ENCODE measurements around the gene NUP62CL. TPM values are rescaled to one million over a fixed set of nuclear protein-coding genes. Genes with fewer than 3 reads are reported as not detected.

Gene NUP62CL
- polyA plus RNA-seq, 1 donor = 7.6 TPM

DNA sequence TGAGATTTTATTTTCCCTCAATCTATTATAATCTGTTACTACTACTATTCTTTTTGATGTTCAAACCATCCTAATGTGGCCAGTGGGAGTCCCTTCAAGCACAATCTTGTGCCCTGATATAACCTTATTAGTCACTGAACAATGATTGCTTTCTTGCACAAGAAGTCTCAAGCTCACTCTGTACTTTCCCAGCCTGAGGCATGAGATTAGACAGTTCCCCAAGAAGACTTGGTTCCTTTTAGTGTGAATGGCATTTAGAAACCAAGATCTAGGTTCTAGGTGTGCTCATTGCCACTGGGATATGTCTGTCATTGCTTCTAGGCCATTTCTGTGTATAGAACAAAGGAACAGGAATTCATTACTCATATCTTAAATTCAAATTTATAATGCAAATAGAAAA lies 59.6 kb downstream of the NUP62CL start:
- Histone ChIP-seq H3K27ac (ENCODE audit: low read length) (no peak overlapping the region), H3K4me1 (ENCODE audit: control insufficient read depth, insufficient read depth, low read length) (no peaks in the 10 kb centered on the region), H3K36me3 (ENCODE audit: control insufficient read depth, insufficient read depth, low read length) (no peaks in the 10 kb centered on the region), H3K9me3 (ENCODE audit: control insufficient read depth, low read depth, low read length) (no peaks in the 10 kb centered on the region), H3K4me3 (ENCODE audit: low read length) (no peak overlapping the region), H3K27me3 (ENCODE audit: control insufficient read depth, insufficient read depth, low read length) (no peaks in the 10 kb centered on the region)
- DNase-seq = peak; percentile 10 to 12

DNA sequence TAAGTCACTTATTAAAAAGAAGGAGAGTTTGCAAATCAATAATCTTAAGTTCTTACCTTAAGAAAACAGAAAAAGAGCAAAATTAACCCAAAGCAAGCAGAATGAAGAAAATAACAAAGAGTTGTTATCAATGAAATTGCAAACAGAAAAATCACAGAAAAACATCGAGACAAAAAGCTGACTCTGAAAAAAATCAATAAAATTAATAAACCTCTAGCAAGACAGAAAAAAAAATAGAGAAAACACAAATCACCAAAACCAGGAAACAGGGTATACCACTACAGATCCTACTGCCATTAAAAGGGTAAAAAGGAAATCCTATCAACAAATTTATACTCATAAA lies 70.3 kb downstream of the NUP62CL start:
- H3K9me3 ChIP-seq (ENCODE audit: control insufficient read depth, low read depth, low read length) = no peaks in the 10 kb centered on the region
- DNase-seq = no peak
- no CpG with 5 or more reads among the region's 1 CpG for WGBS (ENCODE audit: insufficient coverage, low lambda C conversion rate)
- H3K4me3 ChIP-seq (ENCODE audit: low read length) = no peak overlapping the region
- H3K36me3 ChIP-seq (ENCODE audit: control insufficient read depth, insufficient read depth, low read length) = no peaks in the 10 kb centered on the region
- H3K27ac ChIP-seq (ENCODE audit: low read length) = no peak overlapping the region
- H3K27me3 ChIP-seq (ENCODE audit: control insufficient read depth, insufficient read depth, low read length) = no peaks in the 10 kb centered on the region
- H3K4me1 ChIP-seq (ENCODE audit: control insufficient read depth, insufficient read depth, low read length) = peaks cover 2% of the 10 kb centered on the region

DNA sequence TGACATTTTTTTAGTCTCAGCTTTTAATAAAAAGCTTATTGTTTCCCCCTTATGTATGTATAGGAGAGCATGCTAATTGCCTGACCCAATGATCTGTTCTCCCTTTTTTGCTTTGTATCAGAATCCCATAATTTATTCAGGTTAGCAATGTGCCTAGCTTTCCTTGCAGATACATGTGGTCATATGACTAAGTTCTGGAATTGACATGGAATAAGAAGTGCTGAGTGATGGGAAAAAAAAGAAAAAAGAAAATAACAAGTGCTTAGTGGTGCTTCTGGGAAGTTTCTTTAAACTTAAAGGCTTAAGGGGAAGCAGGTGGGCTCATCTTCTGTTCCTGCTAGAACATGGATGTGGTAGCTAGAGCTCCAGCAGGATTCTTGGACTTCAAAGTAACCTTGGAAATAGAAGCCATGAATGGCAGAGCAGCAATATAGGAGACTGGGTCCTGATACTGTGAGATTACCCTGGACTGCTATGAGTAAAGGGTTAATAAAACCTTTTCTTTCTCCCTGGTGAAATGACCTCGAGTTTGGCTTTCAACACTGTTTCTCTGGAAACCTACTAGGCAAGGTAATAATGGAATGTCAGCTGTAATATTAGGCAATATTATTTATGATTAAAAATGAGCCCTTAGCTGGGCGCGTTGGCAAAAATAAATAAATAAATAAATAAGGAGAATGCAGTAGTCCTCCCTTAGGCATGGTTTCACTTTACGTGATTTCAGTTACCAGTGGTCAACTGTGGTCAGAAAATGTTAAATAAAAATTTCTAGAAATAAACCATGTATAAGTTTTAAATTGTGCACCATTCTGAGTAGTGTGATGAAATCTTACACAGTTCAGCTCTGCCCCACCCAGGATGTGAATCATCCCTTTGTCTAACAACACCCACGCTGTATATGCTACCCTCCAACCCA lies 70.9 kb downstream of the NUP62CL start:
- no CpG with 5 or more reads among the region's 5 CpGs for WGBS (ENCODE audit: insufficient coverage, low lambda C conversion rate)
- Histone ChIP-seq H3K27ac (ENCODE audit: low read length) (no peak overlapping the region), H3K27me3 (ENCODE audit: control insufficient read depth, insufficient read depth, low read length) (no peaks in the 10 kb centered on the region), H3K4me1 (ENCODE audit: control insufficient read depth, insufficient read depth, low read length) (peaks cover 2% of the 10 kb centered on the region), H3K36me3 (ENCODE audit: control insufficient read depth, insufficient read depth, low read length) (no peaks in the 10 kb centered on the region), H3K4me3 (ENCODE audit: low read length) (no peak overlapping the region), H3K9me3 (ENCODE audit: control insufficient read depth, low read depth, low read length) (no peaks in the 10 kb centered on the region)
- DNase-seq = peak; percentile 6 to 64

DNA sequence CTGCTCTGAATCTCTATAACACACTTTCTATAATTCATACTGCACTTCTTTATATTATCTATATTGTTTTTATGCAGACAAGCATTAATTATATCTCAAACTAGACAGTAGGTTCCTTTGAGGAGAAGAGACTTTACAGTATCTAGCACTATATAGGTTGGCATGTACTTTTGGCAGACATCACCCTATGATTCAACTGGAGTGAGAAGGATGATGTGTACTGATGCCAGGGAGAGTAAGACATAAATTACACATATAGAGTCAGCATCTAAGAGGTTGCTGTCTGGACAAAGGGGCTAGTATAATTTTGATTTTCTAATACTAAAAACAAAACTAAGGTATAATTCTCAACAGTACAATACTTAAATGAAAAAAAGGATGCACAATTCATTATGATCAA lies 82.5 kb downstream of the NUP62CL start:
- Histone ChIP-seq H3K27me3 (ENCODE audit: control insufficient read depth, insufficient read depth, low read length) (no peaks in the 10 kb centered on the region), H3K9me3 (ENCODE audit: control insufficient read depth, low read depth, low read length) (no peaks in the 10 kb centered on the region), H3K4me1 (ENCODE audit: control insufficient read depth, insufficient read depth, low read length) (no peaks in the 10 kb centered on the region), H3K36me3 (ENCODE audit: control insufficient read depth, insufficient read depth, low read length) (no peaks in the 10 kb centered on the region), H3K27ac (ENCODE audit: low read length) (no peak overlapping the region), H3K4me3 (ENCODE audit: low read length) (no peak overlapping the region)
- DNase-seq = no peak

DNA sequence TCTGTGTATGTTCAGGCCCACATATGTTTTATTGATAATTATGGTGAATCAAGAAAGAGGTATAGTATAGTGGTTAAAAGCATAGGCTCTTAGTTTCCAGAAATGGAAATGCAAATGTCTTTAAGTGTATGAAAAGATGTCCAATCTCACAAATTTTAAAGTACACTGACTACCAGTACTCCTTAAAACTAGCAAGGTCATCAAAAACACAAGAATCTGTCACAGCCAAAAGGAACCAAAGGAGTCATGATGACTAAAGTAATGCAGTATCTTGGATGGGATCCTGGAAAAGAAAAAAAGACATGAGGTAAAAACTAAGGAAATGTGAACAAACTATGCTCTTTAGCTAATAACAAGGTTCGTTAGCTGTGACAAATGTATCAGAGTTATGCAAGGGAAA lies 87.0 kb downstream of the NUP62CL start:
- peak overlapping the region; percentile 7 for H3K27ac ChIP-seq (ENCODE audit: low read length)
- peaks cover 4% of the 10 kb centered on the region for H3K4me1 ChIP-seq (ENCODE audit: control insufficient read depth, insufficient read depth, low read length)
- H3K36me3 ChIP-seq (ENCODE audit: control insufficient read depth, insufficient read depth, low read length) = peaks cover 16% of the 10 kb centered on the region
- no peak for DNase-seq
- H3K27me3 ChIP-seq (ENCODE audit: control insufficient read depth, insufficient read depth, low read length) = no peaks in the 10 kb centered on the region
- H3K4me3 ChIP-seq (ENCODE audit: low read length) = no peak overlapping the region
- H3K9me3 ChIP-seq (ENCODE audit: control insufficient read depth, low read depth, low read length) = no peaks in the 10 kb centered on the region
- WGBS (ENCODE audit: insufficient coverage, low lambda C conversion rate) = no CpG with 5 or more reads among the region's 1 CpG

DNA sequence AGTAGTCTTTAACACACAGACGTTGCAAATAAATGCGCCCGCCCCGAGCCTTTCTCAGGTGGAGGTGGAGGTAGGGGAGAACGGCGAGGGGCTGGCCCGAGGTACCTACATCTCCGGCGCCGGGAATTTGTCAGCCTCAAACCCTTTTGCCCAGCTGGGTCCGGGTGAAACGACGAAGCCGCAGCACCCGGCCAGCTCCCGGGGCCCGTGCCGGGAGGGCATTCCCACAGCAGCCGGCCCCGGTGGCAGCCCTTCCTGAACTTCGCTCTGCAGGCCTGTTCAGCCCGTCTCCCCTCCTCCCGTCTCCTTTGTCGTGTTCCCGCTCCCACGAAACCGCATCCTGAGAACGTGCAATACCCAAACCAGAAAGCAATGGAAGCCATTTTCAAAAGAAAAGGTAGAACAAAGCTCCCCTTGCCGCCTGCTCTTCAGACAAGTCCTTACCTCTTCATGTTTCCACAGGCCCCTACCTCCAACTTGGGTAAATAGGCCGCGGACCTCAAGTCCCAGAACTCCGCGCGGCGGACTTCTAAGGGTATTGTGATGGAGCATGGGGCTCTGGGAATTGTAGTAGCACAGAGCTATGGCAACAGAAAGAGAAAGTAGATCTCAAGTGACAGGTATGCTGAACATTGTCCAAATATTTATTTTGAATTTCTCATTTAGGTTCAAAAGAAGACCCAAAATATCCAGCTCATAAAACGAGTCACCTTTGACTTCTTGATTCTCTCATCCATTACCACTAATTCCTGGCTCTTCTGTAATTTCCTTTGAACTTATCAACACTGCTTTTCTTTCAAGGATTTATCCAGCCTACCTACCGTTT lies 87.7 kb downstream of the NUP62CL start, which contains the start of gene RBM41:
RBM41 (minus strand) TSS at position 501 of the 826 bp plus-strand sequence; CDS start at position 452, 49 bp downstream.
- H3K9me3 ChIP-seq (ENCODE audit: control insufficient read depth, low read depth, low read length) = no peaks in the 10 kb centered on the region
- H3K27me3 ChIP-seq (ENCODE audit: control insufficient read depth, insufficient read depth, low read length) = no peaks in the 10 kb centered on the region
- peaks cover 22% of the 10 kb centered on the region for H3K36me3 ChIP-seq (ENCODE audit: control insufficient read depth, insufficient read depth, low read length)
- H3K4me1 ChIP-seq (ENCODE audit: control insufficient read depth, insufficient read depth, low read length) = peaks cover 4% of the 10 kb centered on the region
- H3K4me3 ChIP-seq (ENCODE audit: low read length) = peak within 1 kb of the TSS; percentile 54
- H3K27ac ChIP-seq (ENCODE audit: low read length) = peak within 1 kb of the TSS; percentile 60
- peak; percentile 78 to 91 for DNase-seq
- WGBS (ENCODE audit: insufficient coverage, low lambda C conversion rate) = no CpG with 5 or more reads among the region's 37 CpGs

DNA sequence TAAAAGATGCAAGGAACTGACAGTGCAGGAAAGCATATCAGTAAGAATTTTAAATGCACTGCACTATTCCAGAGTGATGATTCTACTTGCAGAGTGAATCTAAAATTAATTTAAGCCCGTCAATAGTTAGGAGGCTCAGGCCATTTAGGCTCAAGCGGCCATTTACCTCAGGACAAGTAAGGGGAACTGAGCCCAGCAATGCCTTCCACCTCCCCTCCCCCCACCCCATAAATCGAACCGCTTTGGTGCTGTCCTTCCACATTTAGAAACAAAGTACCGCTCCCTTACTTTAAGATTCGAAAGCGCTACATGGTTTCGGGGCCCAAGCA lies 88.3 kb downstream of the NUP62CL start:
- peak overlapping the region; percentile 54 for H3K4me3 ChIP-seq (ENCODE audit: low read length)
- peaks cover 4% of the 10 kb centered on the region for H3K4me1 ChIP-seq (ENCODE audit: control insufficient read depth, insufficient read depth, low read length)
- no CpG with 5 or more reads among the region's 8 CpGs for WGBS (ENCODE audit: insufficient coverage, low lambda C conversion rate)
- H3K27me3 ChIP-seq (ENCODE audit: control insufficient read depth, insufficient read depth, low read length) = no peaks in the 10 kb centered on the region
- peak overlapping the region; percentile 60 for H3K27ac ChIP-seq (ENCODE audit: low read length)
- H3K9me3 ChIP-seq (ENCODE audit: control insufficient read depth, low read depth, low read length) = no peaks in the 10 kb centered on the region
- peak in 1 of 2 donors; percentile 6 for DNase-seq
- peaks cover 23% of the 10 kb centered on the region for H3K36me3 ChIP-seq (ENCODE audit: control insufficient read depth, insufficient read depth, low read length)

DNA sequence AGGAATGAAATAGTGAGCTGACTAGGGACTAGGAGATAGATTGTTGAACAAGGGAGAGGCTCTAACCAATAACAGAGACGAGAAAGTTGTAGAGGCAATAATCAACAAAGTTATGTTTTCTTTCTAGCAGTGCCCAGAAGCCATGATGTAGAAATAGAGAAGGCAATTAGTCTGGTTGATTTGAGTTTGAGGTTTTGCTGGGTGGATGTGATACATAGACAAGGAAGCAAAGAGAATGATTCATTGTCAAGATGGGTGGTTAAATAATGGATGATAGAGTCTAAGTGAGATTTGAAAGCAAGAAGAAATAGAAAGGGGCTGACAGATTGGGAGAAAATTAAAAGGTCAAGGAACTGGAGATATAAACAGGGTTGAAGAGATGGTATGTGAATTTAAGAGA lies 98.8 kb downstream of the NUP62CL start:
- H3K4me1 ChIP-seq (ENCODE audit: control insufficient read depth, insufficient read depth, low read length) = no peaks in the 10 kb centered on the region
- no CpG with 5 or more reads among the region's 1 CpG for WGBS (ENCODE audit: insufficient coverage, low lambda C conversion rate)
- no peaks in the 10 kb centered on the region for H3K9me3 ChIP-seq (ENCODE audit: control insufficient read depth, low read depth, low read length)
- no peak overlapping the region for H3K27ac ChIP-seq (ENCODE audit: low read length)
- H3K36me3 ChIP-seq (ENCODE audit: control insufficient read depth, insufficient read depth, low read length) = peaks cover 5% of the 10 kb centered on the region
- no peak overlapping the region for H3K4me3 ChIP-seq (ENCODE audit: low read length)
- H3K27me3 ChIP-seq (ENCODE audit: control insufficient read depth, insufficient read depth, low read length) = no peaks in the 10 kb centered on the region
- DNase-seq = no peak

DNA sequence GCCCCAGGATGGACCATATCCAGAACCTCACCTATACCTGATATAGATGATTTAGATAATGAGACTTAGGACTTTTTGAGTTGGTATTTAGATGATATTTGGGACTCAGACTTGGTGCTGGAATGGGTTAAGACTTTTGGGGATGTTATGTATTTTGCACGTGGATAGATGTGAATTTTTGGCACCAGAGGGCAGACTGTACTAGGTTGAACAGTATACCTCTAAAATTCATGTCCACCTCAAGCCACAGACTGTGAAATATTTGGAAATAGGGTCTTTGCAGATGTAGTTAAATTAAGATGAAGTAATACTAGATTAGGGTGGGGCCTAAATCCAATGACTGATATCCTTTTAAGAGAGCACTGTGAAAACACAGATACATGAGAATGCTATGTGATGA lies 103.3 kb downstream of the NUP62CL start:
- DNase-seq = no peak
- H3K27me3 ChIP-seq (ENCODE audit: control insufficient read depth, insufficient read depth, low read length) = no peaks in the 10 kb centered on the region

DNA sequence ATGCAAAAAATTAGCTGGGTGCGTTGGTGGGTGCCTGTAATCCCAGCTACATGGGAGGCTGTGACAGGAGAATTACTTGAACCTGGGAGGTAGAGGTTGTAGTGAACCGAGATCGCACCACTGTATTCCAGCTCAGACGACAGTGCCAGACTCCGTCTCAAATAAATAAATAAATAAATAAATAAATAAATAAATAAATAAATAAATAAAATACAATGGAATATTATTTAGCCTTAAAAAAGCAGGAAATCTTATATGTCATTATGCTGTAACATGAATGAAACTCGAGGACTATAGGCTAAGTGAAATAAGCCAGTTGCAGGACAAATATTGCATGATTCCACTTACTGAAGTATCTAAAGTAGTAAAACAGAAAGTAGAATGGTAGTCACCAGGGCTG lies 130.1 kb downstream of the NUP62CL start:
- no peak for DNase-seq
- Histone ChIP-seq H3K9me3 (ENCODE audit: control insufficient read depth, low read depth, low read length) (no peaks in the 10 kb centered on the region), H3K4me3 (ENCODE audit: low read length) (no peak overlapping the region), H3K27ac (ENCODE audit: low read length) (no peak overlapping the region), H3K36me3 (ENCODE audit: control insufficient read depth, insufficient read depth, low read length) (peaks cover 4% of the 10 kb centered on the region), H3K27me3 (ENCODE audit: control insufficient read depth, insufficient read depth, low read length) (no peaks in the 10 kb centered on the region), H3K4me1 (ENCODE audit: control insufficient read depth, insufficient read depth, low read length) (no peaks in the 10 kb centered on the region)
- 100% methylated on average over 2 of the region's 6 CpGs for WGBS (ENCODE audit: insufficient coverage, low lambda C conversion rate)

More for the DNA sequence above, 103.3 kb downstream of the NUP62CL start:
- H3K4me3 ChIP-seq (ENCODE audit: low read length) = no peak overlapping the region
- no peaks in the 10 kb centered on the region for H3K9me3 ChIP-seq (ENCODE audit: control insufficient read depth, low read depth, low read length)
- H3K4me1 ChIP-seq (ENCODE audit: control insufficient read depth, insufficient read depth, low read length) = no peaks in the 10 kb centered on the region
- WGBS (ENCODE audit: insufficient coverage, low lambda C conversion rate) = no CpG with 5 or more reads among the region's 1 CpG
- H3K27ac ChIP-seq (ENCODE audit: low read length) = no peak overlapping the region
- peaks cover 2% of the 10 kb centered on the region for H3K36me3 ChIP-seq (ENCODE audit: control insufficient read depth, insufficient read depth, low read length)
